GM12865 (cell line): ENCODE results near the gene DPP6.

ENCODE experiments used
- DNase-seq: peaks from one replicate; pipeline ENCODE4 v3.0.0; 2010; ENCODE audit warnings: low read depth
- H3K4me3 ChIP-seq: 2 replicates; pipeline ENCODE4 v1.5.1; 2011; ENCODE audit warnings: mild to moderate bottlenecking, low read depth, low read length, control low read depth
- TF ChIP-seq, protein P1 (sequence below): IDR thresholded peaks from 2 replicates; pipeline ENCODE4 v1.5.1; 2011; ENCODE audit warnings: low read length, control low read depth, low read depth, inconsistent platforms; ENCODE audit not compliant: insufficient read depth; ENCODE audit errors: missing control alignments

Gene DPP6

DNA sequence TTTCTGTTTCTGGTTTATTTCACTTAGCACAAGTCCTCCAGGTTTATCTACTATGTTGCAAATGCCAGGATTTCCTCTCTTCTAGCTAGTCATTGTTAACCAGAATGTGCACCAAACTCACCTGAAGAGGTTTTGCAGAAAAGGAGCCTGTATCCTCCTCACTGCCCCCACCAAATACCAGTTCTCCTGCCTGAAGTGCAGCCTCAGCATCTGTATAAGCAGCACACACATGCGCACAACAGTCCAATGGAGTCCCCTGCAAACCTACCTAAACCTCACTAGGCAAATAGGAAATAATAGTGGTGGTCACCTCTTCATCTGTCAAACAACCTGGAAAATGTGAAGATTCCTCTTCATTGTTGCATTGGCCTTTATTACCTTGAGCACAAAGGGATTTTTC is 712.9 kb downstream of the DPP6 start:
- H3K4me3 ChIP-seq = no peak overlapping the region
- TF ChIP-seq, protein P1, sequence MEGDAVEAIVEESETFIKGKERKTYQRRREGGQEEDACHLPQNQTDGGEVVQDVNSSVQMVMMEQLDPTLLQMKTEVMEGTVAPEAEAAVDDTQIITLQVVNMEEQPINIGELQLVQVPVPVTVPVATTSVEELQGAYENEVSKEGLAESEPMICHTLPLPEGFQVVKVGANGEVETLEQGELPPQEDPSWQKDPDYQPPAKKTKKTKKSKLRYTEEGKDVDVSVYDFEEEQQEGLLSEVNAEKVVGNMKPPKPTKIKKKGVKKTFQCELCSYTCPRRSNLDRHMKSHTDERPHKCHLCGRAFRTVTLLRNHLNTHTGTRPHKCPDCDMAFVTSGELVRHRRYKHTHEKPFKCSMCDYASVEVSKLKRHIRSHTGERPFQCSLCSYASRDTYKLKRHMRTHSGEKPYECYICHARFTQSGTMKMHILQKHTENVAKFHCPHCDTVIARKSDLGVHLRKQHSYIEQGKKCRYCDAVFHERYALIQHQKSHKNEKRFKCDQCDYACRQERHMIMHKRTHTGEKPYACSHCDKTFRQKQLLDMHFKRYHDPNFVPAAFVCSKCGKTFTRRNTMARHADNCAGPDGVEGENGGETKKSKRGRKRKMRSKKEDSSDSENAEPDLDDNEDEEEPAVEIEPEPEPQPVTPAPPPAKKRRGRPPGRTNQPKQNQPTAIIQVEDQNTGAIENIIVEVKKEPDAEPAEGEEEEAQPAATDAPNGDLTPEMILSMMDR = no peak
- DNase-seq = no peak

DNA sequence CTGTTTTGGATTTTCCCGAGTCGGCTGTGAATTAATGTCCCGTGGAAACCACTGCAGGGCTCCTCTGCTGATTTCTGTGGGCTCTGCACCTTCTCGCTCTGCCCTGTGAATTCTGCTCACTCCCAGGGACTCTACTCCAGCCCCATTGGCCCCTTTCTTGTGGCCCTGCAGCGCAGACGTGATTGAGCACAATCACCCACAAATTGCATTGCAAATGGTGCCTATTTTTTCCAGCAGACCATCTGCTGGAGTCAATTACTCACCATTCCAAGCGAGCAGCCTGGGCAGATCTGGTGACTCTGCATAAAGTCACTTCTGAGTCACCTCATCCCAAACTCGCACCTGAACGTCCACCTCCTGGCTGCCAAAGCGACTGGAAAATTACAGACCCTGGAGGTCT is 714.9 kb downstream of the DPP6 start:
- DNase-seq = no peak
- H3K4me3 ChIP-seq = no peak overlapping the region
- TF ChIP-seq, protein P1 = no peak

DNA sequence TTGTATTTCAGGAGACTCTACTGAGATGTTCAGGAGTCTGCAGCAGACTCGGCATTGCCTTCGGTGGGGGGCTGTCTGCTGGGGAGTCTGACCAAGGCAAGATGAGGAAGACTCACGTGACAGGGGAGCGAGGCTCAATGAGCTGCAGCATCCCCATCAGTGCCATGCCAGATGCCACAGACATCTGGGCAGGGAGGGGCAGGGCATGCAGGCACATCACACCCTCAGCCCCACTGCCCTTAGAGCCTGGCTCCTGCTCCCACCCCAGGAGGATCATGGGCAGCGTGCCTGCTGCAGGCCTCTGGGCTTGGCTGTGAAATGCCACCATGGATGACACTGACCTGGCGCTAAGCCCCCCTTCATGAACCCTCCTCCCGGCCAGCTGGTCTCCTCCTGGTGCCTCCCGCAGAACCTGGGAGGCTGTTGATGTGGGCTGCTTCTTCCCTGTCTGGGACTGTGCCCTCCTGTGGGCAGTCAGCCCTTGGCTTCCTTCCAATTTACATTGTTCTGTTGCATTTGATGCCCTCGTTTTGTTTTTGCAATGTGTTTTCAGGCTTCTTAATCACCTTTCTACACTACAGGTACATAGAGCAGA is 715.7 kb downstream of the DPP6 start:
- H3K4me3 ChIP-seq = no peak overlapping the region
- TF ChIP-seq, protein P1 = no peak
- DNase-seq = no peak

DNA sequence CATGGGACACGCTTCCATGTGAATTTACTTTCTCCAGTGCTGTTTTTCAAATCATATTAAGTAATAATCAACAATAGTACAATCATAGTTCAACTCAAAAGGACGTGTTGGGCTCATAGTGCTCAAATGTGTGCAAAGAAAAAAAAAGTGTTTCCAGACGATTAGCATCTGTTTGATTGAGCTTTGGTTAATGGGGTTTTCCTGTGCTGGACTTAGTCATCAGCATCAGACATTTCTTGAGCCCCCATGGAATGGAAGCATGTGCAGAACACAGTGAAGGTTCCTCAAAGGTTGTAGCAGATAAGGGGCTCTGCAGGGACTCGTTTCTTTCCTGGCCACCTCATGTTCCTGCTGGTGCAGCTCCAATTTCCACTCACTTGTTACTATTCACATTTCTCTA is 716.8 kb downstream of the DPP6 start:
- no peak overlapping the region for H3K4me3 ChIP-seq
- TF ChIP-seq, protein P1 = no peak
- DNase-seq = no peak

DNA sequence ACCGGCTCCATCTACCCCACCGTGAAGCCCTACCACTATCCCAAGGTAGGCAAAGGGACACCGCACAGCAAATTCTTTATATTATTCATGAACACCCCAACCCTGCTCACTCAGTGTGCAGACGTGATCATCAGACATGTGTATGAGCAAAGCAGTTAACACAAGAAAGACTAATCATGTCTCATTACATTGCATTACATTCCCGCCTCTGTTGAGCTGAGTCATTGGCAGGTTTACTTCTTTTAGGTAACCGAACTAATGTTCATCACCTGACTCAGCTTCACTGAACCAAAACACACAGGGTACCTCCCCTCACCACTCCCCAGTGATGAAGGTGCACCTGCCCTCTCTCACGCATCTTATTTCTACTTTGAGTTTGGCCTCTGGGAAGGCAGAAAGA is 717.3 kb downstream of the DPP6 start:
- TF ChIP-seq, protein P1 = no peak
- H3K4me3 ChIP-seq = no peak overlapping the region
- DNase-seq = no peak

DNA sequence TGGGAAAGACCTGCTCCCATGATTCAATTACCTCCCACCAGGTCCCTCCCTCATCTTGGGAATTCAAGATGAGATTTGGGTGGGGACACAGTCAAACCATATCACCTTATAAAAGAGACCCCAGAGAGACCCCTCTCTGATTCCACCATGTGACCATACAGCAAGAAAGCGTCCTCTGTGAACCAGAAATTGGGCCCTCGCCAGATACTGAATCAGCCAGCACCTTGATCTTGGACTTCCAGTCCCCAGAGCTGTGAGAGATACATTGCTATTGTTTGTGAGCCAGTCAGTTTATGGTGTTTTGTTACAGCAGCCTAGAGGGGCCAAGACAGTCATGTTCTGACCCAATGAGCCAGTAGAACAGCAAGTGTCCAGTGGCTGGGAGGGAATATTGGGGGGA is 718.2 kb downstream of the DPP6 start:
- TF ChIP-seq, protein P1 = no peak
- no peak for DNase-seq
- no peak overlapping the region for H3K4me3 ChIP-seq

DNA sequence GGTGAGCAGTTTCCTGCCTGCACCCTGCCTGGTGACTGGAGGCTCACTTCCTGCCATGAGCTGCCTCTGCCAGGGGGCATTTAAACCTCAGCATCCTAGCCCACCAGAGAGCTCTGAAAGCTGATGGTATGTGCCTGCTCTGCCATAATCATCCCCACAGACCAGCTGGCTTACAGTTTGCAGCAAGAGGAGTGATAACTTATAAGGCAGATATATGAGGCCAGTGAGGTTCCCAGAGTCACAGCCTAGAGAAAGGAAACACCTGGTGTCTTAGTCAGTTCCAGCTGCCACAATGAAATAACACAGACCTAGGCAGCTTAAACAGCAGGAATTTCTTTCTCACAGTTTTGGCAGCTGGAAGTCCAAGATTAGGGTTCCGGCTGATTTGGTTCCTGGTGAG is 718.8 kb downstream of the DPP6 start:
- DNase-seq = no peak
- H3K4me3 ChIP-seq = no peak overlapping the region
- TF ChIP-seq, protein P1 = no peak
